Ectodermal cell (in vitro differentiated cells): Measurements from ENCODE around the gene NEDD4L.

Experiments used
- H3K27ac ChIP-seq: 2 replicates; pipeline ENCODE4 v1.7.0; 2013; ENCODE audit warnings: mild to moderate bottlenecking, low read depth, low read length; ENCODE audit not compliant: insufficient read depth, poor library complexity, severe bottlenecking
- H3K27me3 ChIP-seq: 2 replicates; pipeline ENCODE4 v1.7.0; 2013; ENCODE audit warnings: mild to moderate bottlenecking, low read length; ENCODE audit not compliant: insufficient read depth, control insufficient read depth, poor library complexity, severe bottlenecking
- H3K36me3 ChIP-seq: one replicate; pipeline ENCODE4 v1.7.0; 2013; ENCODE audit warnings: low read length; ENCODE audit not compliant: control insufficient read depth, insufficient read depth
- H3K4me1 ChIP-seq: one replicate; pipeline ENCODE4 v1.7.0; 2013; ENCODE audit warnings: low read length; ENCODE audit not compliant: control insufficient read depth, insufficient read depth
- H3K4me3 ChIP-seq: 2 replicates; pipeline ENCODE4 v1.7.0; 2013; ENCODE audit warnings: low read depth, low read length, control low read depth; ENCODE audit not compliant: insufficient read depth
- H3K9me3 ChIP-seq: 2 replicates; pipeline ENCODE4 v1.7.0; 2013; ENCODE audit warnings: mild to moderate bottlenecking, low read length, moderate library complexity; ENCODE audit not compliant: control insufficient read depth
- WGBS, 2 experiments: methylation state at CpG; one replicate each; pipeline ENCODE4 v1.1.7; 2013; ENCODE audit warnings: missing lambda C conversion rate in 2 of 2; 5-methylcytosine and 5-hydroxymethylcytosine counted together

Gene NEDD4L

DNA sequence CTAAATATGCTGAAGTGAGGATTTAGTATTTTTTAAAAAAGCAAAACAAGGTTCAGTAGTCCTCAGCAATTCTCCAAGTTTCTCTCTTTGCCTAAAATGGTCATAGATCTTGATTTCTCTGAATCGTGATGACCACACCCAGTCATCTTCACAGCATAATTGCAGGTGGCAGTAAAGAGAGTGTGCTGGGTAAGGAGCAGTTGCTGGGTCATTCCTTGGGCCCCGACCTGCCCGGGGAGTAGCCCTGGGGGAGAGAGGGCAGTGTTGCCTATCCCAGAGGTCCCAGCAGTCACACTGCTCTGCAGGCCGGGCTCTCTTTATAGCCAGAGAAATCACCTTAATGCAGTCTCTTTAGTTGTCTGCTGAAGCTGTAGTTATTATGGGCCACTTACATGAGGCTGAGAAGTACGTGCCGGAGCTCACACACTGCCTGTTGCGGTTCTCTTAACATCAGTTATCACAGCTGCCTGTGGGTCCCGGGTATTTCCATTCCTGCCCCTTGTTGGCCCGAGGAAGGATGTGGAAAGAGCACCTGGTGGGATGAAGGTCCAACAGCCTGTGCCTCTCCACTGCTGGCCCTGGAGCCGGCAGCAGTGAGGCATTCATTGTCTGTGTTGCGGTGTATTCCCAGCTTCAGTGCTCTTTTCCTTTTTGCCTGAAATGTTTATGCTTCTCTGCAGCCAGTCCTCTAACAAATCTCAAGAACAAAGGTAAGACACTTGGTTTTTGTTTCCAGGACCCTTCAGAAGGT is 354.8 kb downstream of the NEDD4L start:
- Histone ChIP-seq H3K4me1 (peaks cover 3% of the 10 kb centered on the region), H3K27ac (no peak overlapping the region), H3K4me3 (no peak overlapping the region), H3K27me3 (no peaks in the 10 kb centered on the region), H3K36me3 (no peaks in the 10 kb centered on the region), H3K9me3 (no peaks in the 10 kb centered on the region)
- WGBS, 2 experiments = 93 to 97% methylated on average over 11 of the region's 11 CpGs

DNA sequence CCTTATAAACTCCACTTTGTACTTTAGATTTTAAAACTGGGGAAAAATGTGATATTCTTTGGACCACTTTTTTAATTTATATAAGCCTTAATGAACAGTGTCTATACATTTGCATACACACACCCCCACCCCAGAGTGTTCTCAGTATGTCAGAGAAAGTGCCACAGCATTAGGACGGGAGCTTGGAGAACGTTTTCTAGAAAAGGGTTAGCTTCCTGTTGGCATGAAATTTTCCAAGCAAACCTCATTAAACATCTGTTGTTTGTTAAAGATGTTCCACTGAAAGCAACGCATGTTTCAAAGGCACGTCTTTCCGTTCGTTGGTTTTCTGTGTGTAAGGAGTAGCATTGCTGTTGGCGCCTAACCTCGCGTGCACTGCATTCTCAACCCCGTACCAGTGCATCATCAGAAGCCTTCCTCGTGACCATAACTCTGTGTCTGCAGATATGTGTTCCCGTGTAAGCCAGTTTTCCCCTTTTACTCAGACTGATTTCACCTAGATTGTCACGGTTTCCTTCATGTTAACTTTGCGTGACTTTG is 356.4 kb downstream of the NEDD4L start:
- no peaks in the 10 kb centered on the region for H3K9me3 ChIP-seq
- 93 to 97% methylated on average over 13 to 14 of the region's 14 CpGs for WGBS, 2 experiments
- no peaks in the 10 kb centered on the region for H3K27me3 ChIP-seq
- H3K27ac ChIP-seq = no peak overlapping the region
- peaks cover 3% of the 10 kb centered on the region for H3K4me1 ChIP-seq
- H3K4me3 ChIP-seq = no peak overlapping the region
- no peaks in the 10 kb centered on the region for H3K36me3 ChIP-seq

DNA sequence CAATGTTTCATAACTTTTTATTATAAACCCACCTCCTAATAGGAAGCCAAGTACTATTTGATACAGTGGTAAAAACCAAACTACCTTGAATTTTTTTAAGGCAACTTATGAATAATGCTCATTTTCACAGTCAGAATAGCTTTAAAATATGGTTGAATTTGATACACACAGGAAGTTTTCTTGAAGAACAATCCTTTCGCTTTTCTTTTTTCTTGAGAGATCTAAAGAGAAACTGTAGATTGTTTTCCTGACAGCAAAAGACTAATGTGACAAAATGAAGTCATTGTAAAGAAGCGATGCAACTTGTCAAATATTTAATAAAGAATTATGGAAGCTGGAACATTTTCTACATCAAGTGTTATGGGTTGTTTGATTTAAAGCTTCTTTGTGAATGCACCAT is 357.2 kb downstream of the NEDD4L start:
- WGBS, 2 experiments = 91 to 97% methylated on average over 2 of the region's 2 CpGs
- H3K9me3 ChIP-seq = no peaks in the 10 kb centered on the region

DNA sequence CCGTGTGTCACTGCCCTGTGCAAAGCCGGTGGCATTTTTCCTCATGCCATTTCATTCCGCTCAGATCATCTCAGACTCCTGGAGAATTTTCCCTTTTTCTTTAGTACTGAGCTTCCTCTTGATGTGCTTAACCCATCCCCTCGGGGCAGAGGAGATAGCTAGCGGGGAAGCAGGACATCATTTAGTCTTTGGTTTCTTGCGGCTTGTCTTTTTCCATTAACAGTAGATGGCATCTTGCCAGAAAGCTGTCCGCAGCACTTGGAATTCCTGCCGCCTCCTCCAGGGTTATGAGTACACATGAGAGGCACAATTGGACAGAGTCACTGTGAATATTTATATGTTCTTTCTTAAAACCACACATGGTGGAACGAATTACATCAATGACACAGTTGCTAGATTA is 358.2 kb downstream of the NEDD4L start:
- H3K9me3 ChIP-seq = no peaks in the 10 kb centered on the region
- peaks cover 3% of the 10 kb centered on the region for H3K4me1 ChIP-seq
- H3K4me3 ChIP-seq = no peak overlapping the region
- no peak overlapping the region for H3K27ac ChIP-seq
- no peaks in the 10 kb centered on the region for H3K36me3 ChIP-seq
- 86 to 90% methylated on average over 9 of the region's 9 CpGs for WGBS, 2 experiments
- no peaks in the 10 kb centered on the region for H3K27me3 ChIP-seq

More for the DNA sequence above, 357.2 kb downstream of the NEDD4L start:
- Histone ChIP-seq H3K36me3 (no peaks in the 10 kb centered on the region), H3K27me3 (no peaks in the 10 kb centered on the region), H3K4me3 (no peak overlapping the region), H3K4me1 (peaks cover 3% of the 10 kb centered on the region), H3K27ac (no peak overlapping the region)

- Histone ChIP-seq H3K4me1 (peaks cover 3% of the 10 kb centered on the region), H3K9me3 (no peaks in the 10 kb centered on the region), H3K27me3 (no peaks in the 10 kb centered on the region), H3K27ac (no peak overlapping the region), H3K4me3 (no peak overlapping the region), H3K36me3 (no peaks in the 10 kb centered on the region)
- WGBS, 2 experiments = 80 to 81% methylated on average over 13 of the region's 13 CpGs
Measured at GRCh38 chr18:58402951-58403702, 359.1 kb downstream of the NEDD4L start.

- H3K4me3 ChIP-seq = no peak overlapping the region
- no peaks in the 10 kb centered on the region for H3K36me3 ChIP-seq
- H3K9me3 ChIP-seq = no peaks in the 10 kb centered on the region
- H3K27ac ChIP-seq = no peak overlapping the region
- H3K27me3 ChIP-seq = no peaks in the 10 kb centered on the region
- WGBS, 2 experiments = 93 to 94% methylated on average over 21 of the region's 21 CpGs
- peaks cover 3% of the 10 kb centered on the region for H3K4me1 ChIP-seq
Measured at GRCh38 chr18:58403799-58404455, 359.9 kb downstream of the NEDD4L start.

DNA sequence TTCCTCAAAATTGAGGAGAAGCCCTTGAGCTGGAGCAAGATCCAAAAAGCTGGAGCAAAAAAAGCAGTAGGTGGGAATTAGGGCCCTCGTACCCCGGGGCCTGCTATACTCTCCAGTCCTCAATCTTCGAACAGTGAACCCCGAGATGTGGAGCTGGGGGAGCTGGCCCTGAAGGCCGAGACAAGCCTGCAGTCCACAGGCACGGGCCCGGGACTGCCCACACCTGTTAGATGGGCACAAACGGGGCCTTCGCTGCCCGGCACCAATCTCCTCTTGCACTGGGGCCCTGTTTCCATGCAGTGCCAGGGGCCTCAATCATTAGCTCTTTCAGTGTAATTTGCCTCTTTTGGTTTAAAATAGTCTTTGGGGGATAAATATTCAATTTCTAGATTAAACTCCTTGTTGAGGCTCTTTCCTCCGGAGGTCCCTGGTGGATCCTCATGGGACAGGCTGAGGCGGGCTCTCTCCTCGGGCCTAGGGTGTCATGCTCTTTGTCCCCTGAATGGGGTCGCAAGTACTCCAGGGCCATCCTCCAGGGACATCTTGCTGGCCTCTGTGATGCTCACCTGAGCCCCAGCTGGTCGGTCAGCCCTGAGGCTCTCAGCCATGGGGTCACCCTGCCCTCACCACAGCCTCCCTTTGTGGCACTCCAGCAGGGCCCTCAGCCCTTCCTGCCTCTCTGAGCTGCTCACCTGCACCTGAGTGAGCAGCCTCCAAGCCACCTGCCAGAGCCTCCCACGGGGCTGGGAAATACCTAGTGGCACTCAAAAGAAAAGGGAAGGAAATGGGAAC is 361.3 kb downstream of the NEDD4L start:
- H3K4me3 ChIP-seq = no peak overlapping the region
- H3K9me3 ChIP-seq = no peaks in the 10 kb centered on the region
- WGBS, 2 experiments = 89 to 91% methylated on average over 16 of the region's 16 CpGs
- H3K36me3 ChIP-seq = no peaks in the 10 kb centered on the region
- H3K27ac ChIP-seq = no peak overlapping the region
- H3K4me1 ChIP-seq = peaks cover 3% of the 10 kb centered on the region
- H3K27me3 ChIP-seq = no peaks in the 10 kb centered on the region

GRCh38 chr18:58407263-58407648 is 363.2 kb downstream of the NEDD4L start:
- 92 to 94% methylated on average over 7 of the region's 7 CpGs for WGBS, 2 experiments
- Histone ChIP-seq H3K27me3 (no peaks in the 10 kb centered on the region), H3K36me3 (no peaks in the 10 kb centered on the region), H3K4me3 (no peak overlapping the region), H3K27ac (no peak overlapping the region), H3K4me1 (peaks cover 3% of the 10 kb centered on the region), H3K9me3 (no peaks in the 10 kb centered on the region)

DNA sequence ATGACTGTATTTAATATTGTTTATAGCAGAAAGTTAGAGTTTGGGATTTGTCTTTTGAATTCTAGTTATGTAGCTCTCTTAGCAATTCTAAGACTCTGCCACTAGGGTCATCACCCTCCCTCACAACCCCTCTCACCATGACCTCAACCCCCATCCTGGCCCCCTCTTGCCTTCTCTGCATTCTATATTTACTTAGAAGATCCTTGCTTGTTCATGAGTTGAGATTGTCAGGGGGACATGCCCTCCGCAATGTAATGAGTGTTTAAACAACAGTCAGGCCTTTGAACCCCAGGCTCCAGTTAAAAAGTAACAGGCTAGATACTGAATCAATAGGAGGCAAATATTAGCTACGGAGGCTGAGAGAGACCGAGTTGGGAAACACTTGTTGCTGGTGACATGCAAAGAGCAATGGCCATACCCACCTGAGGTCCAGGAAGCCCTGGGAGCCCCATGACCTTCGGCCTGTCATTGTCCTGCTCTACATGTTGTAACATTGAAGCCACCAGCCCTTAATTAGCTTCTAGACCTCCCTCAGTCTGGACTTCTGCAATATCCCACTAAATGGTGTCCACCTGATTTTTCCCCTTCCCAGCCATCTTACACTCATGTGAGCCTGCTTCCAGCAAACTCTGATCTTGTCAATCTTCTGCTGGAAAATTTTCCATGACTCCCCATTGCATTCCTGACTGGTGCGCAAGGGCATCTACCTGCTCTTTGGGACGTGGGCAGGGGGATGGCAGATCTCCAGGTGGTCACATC is 363.8 kb downstream of the NEDD4L start:
- H3K4me3 ChIP-seq = no peak overlapping the region
- H3K9me3 ChIP-seq = no peaks in the 10 kb centered on the region
- no peaks in the 10 kb centered on the region for H3K36me3 ChIP-seq
- H3K27ac ChIP-seq = no peak overlapping the region
- no peaks in the 10 kb centered on the region for H3K27me3 ChIP-seq
- WGBS, 2 experiments = 91 to 96% methylated on average over 6 of the region's 6 CpGs
- H3K4me1 ChIP-seq = peaks cover 3% of the 10 kb centered on the region
